HEK293T (cell line): ENCODE data around the gene XCL2.
"Not testable (repeated sequence)": the region's sequence is repeated elsewhere in the genome, so short reads cannot be mapped to it uniquely, and the experiment has no call there.

ENCODE experiments used
- CTCF ChIA-PET: fragments of 350-600 bp; formaldehyde crosslinking; extraction: SDS; loops from one replicate; lab custom pipeline; 2021; ENCODE audit warnings: antibody characterized with exemption, inconsistent platforms; lab: Yijun Ruan, JAX
- POLR2A ChIA-PET: fragments of 350-600 bp; formaldehyde crosslinking; extraction: SDS; loops from one replicate; lab custom pipeline; 2020; ENCODE audit warnings: antibody characterized with exemption, inconsistent platforms; lab: Yijun Ruan, JAX
- DNase-seq: peaks from one replicate; pipeline ENCODE4 v3.0.0; 2012; ENCODE audit warnings: mixed read lengths; ENCODE audit errors: extremely low spot score
- ARNT ChIP-seq: fragments of 450-650 bp; IDR thresholded peaks from 2 replicates; pipeline ENCODE4 v1.6.1; 2017; ENCODE audit warnings: mild to moderate bottlenecking
- BHLHE40 ChIP-seq: fragments of 450-650 bp; IDR thresholded peaks from 2 replicates; pipeline ENCODE4 v1.6.1; 2016; ENCODE audit warnings: mild to moderate bottlenecking, moderate library complexity, borderline replicate concordance
- CTBP1 ChIP-seq: fragments of 450-650 bp; IDR thresholded peaks from 2 replicates; pipeline ENCODE4 v1.6.1; 2016; ENCODE audit warnings: borderline replicate concordance
- ELF4 ChIP-seq: fragments of 450-650 bp; IDR thresholded peaks from 2 replicates; pipeline ENCODE4 v1.6.1; 2017; ENCODE audit warnings: antibody characterized with exemption
- FOXA1 ChIP-seq: fragments of 450-650 bp; IDR thresholded peaks from 2 replicates; pipeline ENCODE4 v1.6.1; 2016; ENCODE audit warnings: mild to moderate bottlenecking
- FOXK2 ChIP-seq: fragments of 450-650 bp; IDR thresholded peaks from 2 replicates; pipeline ENCODE4 v1.6.1; 2016; ENCODE audit warnings: mild to moderate bottlenecking
- FOXM1 ChIP-seq: fragments of 450-650 bp; IDR thresholded peaks from 2 replicates; pipeline ENCODE4 v1.6.1; 2017; ENCODE audit warnings: mild to moderate bottlenecking, borderline replicate concordance
- HDGF ChIP-seq: fragments of 450-650 bp; IDR thresholded peaks from 2 replicates; pipeline ENCODE4 v1.6.1; 2017; ENCODE audit warnings: antibody characterized with exemption, borderline replicate concordance
- L3MBTL2 ChIP-seq: fragments of 450-650 bp; conservative IDR thresholded peaks from 2 replicates; pipeline ENCODE4 v1.6.1; 2016; ENCODE audit warnings: mild to moderate bottlenecking
- LEF1 ChIP-seq: fragments of 450-650 bp; IDR thresholded peaks from 2 replicates; pipeline ENCODE4 v1.6.1; 2017; ENCODE audit warnings: mild to moderate bottlenecking, borderline replicate concordance
- NFRKB ChIP-seq: fragments of 450-650 bp; IDR thresholded peaks from 2 replicates; pipeline ENCODE4 v1.6.1; 2016; ENCODE audit warnings: mild to moderate bottlenecking, moderate library complexity
- PKNOX1 ChIP-seq: fragments of 450-650 bp; IDR thresholded peaks from 2 replicates; pipeline ENCODE4 v1.6.1; 2016
- SP1 ChIP-seq: fragments of 450-650 bp; IDR thresholded peaks from 2 replicates; pipeline ENCODE4 v1.6.1; 2017
- SUZ12 ChIP-seq: fragments of 450-650 bp; IDR thresholded peaks from 2 replicates; pipeline ENCODE4 v1.6.1; 2016; ENCODE audit warnings: mild to moderate bottlenecking
- TARDBP ChIP-seq: fragments of 450-650 bp; IDR thresholded peaks from 2 replicates; pipeline ENCODE4 v1.6.1; 2016
- ZNF384 ChIP-seq: fragments of 450-650 bp; IDR thresholded peaks from 2 replicates; pipeline ENCODE4 v1.6.1; 2016

Gene XCL2

GRCh38 chr1:168550971-168551370, 7.2 kb upstream of the XCL2 start:
- POLR2A ChIA-PET: no interaction called here
- CTCF ChIA-PET: no interaction called here
- TF ChIP-seq HDGF (no peak), L3MBTL2 (no peak), FOXA1 (no peak), SP1 (no peak), CTBP1 (no peak), ELF4 (no peak), PKNOX1 (no peak), SUZ12 (no peak)
- no peak for DNase-seq

DNA sequence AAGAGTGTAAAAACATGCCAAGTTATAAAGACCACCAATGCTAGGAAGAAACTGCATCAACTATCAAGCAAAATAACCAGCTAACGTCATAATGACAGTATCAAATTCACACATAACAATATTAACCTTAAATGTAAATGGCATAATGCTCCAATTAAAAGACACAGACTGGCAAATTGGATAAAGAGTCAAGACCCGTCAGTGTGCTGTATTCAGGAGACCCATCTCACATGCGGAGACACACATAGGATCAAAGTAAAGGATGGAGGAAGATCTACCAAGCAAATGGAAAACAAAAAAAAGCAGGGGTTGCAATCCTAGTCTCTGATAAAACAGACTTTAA, 2.7 kb upstream of the XCL2 start:
- DNase-seq, CTCF ChIA-PET, POLR2A ChIA-PET: not testable (repeated sequence)

DNA sequence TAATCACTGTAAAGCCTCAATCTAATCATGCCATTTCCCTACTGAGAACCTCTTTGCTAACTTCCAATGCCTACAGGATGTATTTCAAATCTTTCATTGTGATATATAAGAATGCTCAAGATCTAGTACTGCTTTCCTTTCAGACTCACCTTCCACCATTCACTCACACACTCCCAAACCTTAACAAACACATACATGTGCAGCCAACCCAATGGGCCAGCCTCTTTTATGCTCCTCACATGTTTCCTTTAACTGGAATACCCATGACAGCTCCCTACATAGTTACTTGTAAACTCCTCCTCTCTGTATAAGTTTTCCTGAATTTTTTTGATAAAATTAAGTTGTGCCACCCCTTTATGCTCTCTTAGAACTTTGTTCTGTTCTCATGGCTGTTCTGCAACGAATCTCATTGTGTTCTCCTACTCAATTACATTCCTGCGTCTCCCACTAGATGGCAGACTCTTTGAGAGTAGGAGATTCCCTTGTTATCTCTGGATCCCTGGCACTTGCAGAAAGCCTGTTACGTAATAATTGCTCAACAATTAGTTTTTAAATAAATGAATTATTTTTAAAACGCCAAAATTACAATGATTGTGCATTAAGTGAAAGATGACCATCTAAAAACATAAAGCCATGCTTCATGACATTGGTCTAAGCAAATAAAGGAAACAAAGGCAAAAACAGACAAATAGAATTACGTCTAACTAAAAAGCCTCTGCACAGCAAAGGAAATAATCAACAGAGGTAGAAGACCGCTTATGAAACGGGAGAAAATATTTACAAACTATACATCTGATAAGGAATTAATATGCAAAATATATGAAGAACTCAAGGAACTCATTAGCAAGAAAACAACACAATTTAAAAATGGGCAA, 2.1 kb upstream of the XCL2 start:
- DNase-seq, POLR2A ChIA-PET, CTCF ChIA-PET: not testable (repeated sequence)

DNA sequence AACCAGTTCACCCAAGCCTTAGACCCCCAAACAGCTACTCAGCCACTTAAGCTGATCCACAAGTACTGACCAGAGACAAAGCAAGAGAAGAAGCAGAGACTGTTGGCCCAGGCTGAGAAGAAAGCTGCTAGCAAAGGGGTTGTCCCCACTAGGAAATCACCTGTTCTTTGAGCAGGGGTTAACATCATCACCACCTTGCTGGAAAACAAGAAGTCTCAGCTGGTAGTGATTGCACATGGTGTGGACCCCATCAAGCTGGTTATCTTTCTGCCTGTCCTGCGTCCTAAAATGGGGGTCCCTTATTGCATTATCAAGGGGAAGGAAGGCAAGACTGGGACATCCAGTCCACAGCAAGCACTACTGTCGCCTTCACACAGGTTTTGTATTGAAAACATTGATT, 819 bp downstream of the XCL2 start:
- CTCF ChIA-PET, POLR2A ChIA-PET, DNase-seq: not testable (repeated sequence)

DNA sequence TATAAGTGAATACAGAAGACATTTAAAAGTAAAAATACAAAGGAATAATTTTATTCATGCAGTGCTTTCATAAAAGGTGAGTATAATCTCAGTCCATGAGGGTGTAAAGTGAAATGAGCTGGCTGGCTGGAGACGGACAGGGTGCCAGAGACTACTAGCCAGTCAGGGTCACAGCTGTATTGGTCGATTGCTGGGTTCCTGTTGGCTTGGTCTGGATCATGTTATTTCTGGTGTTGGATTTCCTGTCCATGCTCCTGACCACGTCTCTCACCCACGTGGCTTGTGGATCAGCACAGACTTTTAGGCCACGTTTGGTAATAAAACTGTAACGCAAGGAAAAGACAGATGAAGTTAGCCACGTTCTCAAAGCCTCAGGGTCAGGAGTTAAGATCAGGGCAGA, 3.0 kb downstream of the XCL2 start:
- CTCF ChIA-PET, DNase-seq, POLR2A ChIA-PET: not testable (repeated sequence)

DNA sequence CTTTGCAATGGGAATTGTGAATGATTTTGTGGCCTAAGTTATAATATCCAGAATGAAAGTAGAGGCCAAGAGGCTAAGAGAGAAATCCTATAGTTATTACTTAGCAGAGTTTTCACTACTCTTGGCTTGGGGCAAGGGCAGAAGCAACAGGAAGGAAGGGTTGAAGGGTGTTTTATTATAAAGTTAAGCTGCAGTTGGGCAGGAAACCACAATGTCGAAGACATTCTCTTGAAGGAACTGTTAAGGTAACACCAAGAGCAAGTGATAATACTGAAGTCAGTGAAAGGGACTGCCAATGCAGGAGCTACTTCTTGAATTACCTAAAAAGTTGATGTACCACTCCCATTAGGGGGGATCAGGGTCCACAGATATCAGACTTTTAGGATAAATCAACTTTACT, 8.3 kb downstream of the XCL2 start:
- CTCF ChIA-PET: no interaction called here
- DNase-seq: no peak
- POLR2A ChIA-PET: no interaction called here
- no peak for TF ChIP-seq CTBP1
- no peak for TF ChIP-seq ARNT
- no peak for TF ChIP-seq PKNOX1
- no peak for TF ChIP-seq BHLHE40
- TF ChIP-seq FOXM1: no peak

DNA sequence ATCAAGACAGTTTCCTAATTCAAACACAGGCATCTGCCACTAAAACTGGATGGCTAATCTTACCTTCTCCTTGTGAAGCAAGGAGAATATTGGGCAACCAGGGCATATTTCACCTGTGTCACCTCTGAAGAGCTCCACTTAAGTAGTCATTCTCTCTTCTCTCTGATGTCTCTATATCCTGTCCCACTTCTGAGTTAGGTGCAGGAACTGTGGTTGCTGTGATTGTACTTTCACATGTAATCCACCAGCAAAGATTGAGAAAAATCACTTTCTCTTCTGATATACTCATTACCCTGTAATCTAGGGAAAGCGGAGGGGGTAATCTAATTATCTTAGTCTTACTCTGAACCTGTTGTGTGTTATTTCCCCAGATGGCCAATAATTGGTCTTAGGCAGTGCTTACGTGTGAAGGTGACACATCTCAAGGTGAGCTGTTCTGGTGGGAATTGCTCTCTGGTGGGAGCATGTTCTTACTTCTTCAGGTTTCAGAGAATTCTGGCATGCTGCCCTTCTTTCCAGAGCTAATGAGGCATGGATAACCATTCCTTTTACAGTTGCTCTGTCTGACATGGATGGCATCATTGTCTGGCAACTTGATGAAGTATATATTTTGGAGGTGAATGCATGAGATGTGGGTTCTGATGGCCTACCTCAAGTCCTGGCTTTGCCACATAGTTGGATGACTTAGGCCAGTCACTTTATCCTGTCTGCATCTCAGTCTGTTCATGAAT, 12.0 kb downstream of the XCL2 start:
- ChIA-PET CTCF (no interaction called here), POLR2A (no interaction called here)
- no peak for DNase-seq
- TF ChIP-seq SP1 (no peak), FOXM1 (no peak)

- ChIA-PET POLR2A (no interaction called here), CTCF (no interaction called here)
- TF ChIP-seq ARNT: no peak
- TF ChIP-seq FOXA1: no peak
- no peak for TF ChIP-seq TARDBP
- TF ChIP-seq SP1: no peak
- TF ChIP-seq PKNOX1: no peak
- no peak for TF ChIP-seq HDGF
- no peak for DNase-seq
Observed at GRCh38 chr1:168529518-168529917, 14.3 kb downstream of the XCL2 start.

GRCh38 chr1:168521401-168522000, 22.3 kb downstream of the XCL2 start:
- ChIA-PET CTCF (no interaction called here), POLR2A (no interaction called here)
- TF ChIP-seq FOXM1: no peak
- no peak for TF ChIP-seq FOXK2
- no peak for TF ChIP-seq SP1
- TF ChIP-seq LEF1: no peak
- no peak for TF ChIP-seq BHLHE40
- no peak for TF ChIP-seq TARDBP
- TF ChIP-seq ZNF384: no peak
- TF ChIP-seq ELF4: no peak
- no peak for TF ChIP-seq L3MBTL2
- no peak for TF ChIP-seq NFRKB
- TF ChIP-seq SUZ12: no peak
- TF ChIP-seq FOXA1: no peak
- no peak for TF ChIP-seq ARNT
- no peak for TF ChIP-seq HDGF
- no peak for TF ChIP-seq CTBP1
- DNase-seq: no peak
